Upper lobe of left lung (tissue), 4 donors: ENCODE measurements around the gene POLE.

ENCODE experiments used
- CTCF ChIP-seq, 6 experiments: fragments of 450-650 bp in 4 of 6; fragments of 200-600 bp in 2 of 6; sonication (generic) in 2 of 6; IDR thresholded peaks; one replicate each; pipeline ENCODE4 v1.5.1; 2016 to 2019; ENCODE audit warnings: antibody characterized with exemption in 6 of 6
- EP300 ChIP-seq, 4 donors: sonication (generic); formaldehyde crosslinking; IDR thresholded peaks; one replicate each; pipeline ENCODE4 v1.5.1; 2017; ENCODE audit warnings: antibody characterized with exemption in 4 of 4, control low read depth in 2 of 4
- POLR2A ChIP-seq, 4 donors: fragments of 450-650 bp; IDR thresholded peaks; one replicate each; pipeline ENCODE4 v1.5.1; 2016 to 2017; ENCODE audit warnings: antibody characterized with exemption in 4 of 4, mild to moderate bottlenecking in 2 of 4
- POLR2AphosphoS5 ChIP-seq, 2 donors: sonication (generic); formaldehyde crosslinking; IDR thresholded peaks; one replicate each; pipeline ENCODE4 v1.5.1; 2017; ENCODE audit warnings: antibody characterized with exemption in 2 of 2

- TF ChIP-seq POLR2A (IDR thresholded peaks at IDR 0.05) (no peak), CTCF (IDR thresholded peaks at IDR 0.05) (no peak), EP300 (IDR thresholded peaks at IDR 0.05) (no peak), POLR2AphosphoS5 (IDR thresholded peaks at IDR 0.05) (no peak)
Measured at GRCh38 chr12:132723764-132724140, 36.6 kb upstream of the POLE start.
